NCI-H510A (cell line): Measurements from ENCODE around the gene GJC3.
"Not testable (repeated sequence)": the region's sequence is repeated elsewhere in the genome, so short reads cannot be mapped to it uniquely, and the experiment has no call there.

Experiments used
- DNase-seq: peaks from one replicate; lab custom pipeline; 2025; lab: John Stamatoyannopoulos, UW

Gene GJC3

DNA sequence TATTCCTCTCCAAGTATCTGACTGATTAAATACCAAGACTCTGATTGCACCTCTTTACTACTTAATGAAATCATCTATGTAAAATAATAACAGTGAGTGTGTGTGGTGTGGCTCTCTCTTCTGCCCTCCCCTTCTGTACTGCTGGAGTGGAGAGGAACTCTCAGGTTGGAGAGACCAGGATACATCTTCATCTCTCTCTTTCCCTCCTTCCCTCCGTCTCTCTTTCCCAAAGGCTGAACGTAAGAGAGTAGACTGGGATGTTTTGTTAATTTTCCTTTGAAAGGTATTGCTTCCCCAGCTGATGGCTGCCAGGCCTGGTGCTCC lies 272 bp upstream of the GJC3 start:
- no peak for DNase-seq

DNA sequence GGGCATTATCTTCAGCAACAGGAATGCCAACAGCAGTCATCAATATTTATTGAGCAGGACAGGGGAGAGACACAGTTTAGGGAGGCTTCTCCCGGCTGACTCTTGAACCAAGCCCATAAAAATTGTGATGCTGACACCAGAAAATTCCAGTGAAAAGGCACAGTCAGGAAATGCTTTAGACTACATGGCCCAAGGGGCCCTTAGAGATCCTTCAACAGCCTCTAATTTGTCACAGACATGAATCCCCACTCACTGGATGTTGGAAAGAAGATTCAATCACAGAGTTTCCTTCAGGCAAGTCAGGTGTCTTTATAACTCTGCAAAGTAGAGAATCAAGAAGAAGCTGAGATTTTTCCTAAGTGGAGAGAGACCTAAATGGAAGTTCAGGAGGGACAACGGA lies 1.2 kb downstream of the GJC3 start:
- no peak for DNase-seq

DNA sequence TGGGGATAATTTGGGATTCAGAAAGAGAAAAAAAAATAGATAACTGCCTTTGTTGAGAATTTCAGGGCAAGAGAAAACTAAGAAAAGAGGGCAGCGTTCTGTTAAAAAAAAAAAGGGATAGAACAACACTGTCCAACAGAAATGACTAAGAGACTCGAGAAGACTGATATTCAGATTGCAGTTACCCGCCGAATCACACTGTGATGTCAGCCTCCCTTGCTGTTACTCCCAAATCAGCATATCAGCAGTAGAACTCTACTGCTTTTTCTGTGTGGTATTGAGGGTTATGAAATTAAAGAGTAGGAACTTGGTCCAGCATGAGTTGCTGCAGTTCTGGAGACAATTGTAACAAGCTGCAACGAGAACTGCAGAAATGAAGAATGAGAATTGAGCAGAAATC lies 1.9 kb downstream of the GJC3 start:
- DNase-seq, result no peak

DNA sequence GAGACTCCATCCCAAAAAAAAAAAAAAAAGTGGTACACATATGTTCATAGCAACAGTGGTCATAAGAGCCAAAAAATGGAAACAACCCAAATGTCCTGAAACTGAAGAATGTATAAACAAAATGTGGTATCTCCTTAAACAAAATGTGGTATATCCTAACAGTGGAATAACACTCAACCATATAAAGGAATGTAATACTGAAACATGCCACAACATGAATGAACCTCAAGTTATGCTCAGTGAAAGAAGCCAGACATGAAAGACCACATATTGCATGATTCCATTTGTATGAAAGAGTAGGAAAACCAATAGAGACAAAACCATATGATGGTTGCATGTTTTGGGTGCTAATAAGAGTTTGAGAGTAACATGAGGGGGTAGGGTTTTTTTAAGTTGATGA lies 3.1 kb downstream of the GJC3 start:
- no peak for DNase-seq

DNA sequence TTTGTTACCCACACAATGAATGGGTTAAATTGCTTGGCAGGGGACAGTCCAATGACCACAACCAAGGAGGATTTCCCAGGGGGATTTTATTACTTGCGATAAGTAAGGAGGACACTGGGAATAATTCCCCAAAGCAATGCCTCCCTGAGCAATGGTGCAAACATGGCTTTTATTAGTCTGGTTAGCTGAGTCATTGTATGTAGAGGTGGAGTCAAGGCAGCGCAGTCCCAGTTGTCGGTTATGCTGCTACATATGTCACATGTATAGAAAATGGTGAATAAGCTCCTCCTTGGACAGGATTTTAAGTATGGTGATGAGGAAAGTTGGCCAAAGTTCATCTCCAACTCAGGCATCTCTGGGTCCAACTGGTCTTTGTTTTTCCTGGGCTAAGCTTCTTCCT lies 6.2 kb downstream of the GJC3 start:
- no peak for DNase-seq

DNA sequence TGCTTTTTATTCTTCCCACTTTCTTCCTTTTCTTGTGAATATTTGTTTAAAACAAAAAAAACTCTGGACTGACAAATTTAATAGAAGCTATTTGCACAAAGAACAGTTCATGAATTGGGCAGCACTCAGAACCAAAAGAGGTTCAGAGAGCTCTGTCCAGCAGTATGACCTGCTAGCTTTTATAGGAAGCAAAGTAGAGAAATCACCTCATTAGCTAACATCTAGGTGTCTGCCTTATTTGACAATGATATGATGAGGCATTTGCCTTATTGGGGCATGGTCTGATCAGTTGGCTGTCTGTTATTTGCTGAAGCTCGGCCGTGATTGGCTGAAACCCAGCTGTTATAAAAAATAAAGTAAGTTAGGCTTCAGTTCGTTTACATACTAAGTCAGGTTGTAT lies 9.3 kb downstream of the GJC3 start:
- no peak for DNase-seq

DNA sequence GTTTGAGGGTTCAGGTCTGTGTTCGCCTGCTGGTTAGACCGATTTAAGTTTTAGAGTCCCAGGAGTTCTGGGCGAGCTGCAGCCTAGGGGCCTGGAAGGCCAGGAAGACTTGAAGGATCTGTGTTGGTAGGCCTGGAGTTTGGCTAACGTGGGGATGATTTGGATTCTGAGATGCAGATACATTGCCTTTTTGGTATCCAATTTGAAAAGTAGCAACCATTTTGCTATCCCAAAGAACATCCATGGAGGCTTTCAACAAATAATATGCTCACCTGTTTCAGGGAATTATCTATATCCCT lies 9.7 kb downstream of the GJC3 start:
- no peak for DNase-seq

DNA sequence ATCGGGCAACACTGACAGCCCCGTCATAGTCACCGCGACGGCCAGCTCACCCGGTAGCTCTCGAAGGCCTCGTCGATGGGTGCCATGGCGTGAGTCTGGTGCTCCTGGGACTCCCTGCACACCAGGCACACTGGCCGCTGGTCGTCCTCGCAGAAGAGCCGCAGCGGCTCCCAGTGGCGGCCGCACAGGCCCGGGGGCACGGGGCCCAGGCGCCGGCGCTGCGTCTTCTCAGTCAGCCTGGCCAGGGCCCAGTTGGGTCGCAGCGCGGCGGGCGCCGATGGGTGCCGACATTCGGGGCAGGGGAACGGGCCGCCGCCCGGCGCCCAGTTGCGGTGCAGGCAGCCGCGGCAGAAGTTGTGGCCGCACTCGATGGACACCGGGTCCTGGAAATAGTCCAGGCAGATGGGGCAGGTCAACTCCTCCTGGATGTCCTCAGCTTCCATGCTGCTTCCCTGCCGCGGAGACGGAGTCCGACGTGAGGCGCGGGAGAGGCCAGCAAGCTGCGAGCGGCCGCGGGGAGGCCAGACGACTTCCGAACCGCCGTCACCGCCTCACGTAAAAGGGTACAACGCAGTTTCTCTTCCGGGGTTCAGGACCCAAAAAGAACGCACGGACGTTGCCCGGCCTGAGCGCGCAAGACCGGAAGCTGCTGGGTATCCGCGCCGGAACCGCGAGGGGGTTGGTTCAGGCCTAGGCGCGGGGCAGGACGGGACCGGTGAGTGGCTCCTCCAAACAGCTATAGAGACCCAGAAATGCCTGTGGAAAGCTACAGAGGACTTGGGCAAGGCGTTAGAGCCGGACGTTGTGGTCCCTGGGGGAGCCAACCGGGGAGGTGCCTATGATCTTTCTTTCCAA lies 10.2 kb downstream of the GJC3 start, which contains the start of gene TRIM4:
TRIM4 (minus strand) TSS at position 572 of the 855 bp plus-strand sequence; CDS start at position 443, 129 bp downstream.
- peak; percentile 56 for DNase-seq

DNA sequence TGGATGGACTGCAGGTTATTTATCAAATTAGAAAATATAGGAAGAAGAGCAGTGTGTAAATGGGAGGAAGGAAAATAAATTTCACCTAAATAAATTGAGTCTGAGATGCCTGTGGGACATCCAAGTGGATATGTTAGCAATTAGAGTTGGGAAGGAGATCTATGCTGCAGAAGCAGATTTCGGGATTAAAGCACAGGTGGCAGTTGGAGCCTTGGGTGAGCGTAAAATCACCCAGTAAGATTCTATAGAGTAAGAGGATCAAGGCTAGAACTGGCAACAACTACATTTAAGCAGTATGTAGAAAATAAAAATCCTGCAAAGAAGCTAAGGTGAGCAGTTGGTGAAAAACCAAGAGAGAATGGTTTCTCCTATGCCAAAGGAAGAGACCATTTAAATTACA lies 18.4 kb downstream of the GJC3 start:
- DNase-seq, result no peak

DNA sequence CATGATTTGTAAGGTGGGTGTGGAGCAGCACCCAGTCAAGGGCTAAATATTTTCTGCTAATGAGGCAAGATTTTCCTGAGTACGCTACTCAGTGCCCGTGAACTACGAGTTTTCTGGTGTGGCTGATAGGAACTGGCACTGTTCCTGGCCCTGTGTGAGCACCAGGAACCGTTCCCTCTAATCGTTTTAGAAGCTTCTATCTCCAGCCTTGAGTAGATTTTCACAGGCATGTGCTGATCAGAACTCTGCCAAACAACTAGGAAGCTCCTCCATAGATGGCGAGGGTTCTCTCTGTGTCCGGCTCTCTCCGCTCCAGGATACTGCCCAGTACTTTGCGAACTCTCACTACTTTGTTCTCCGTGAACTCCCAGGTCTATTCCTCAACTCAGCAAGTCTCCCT lies 27.8 kb downstream of the GJC3 start:
- DNase-seq, result no peak

DNA sequence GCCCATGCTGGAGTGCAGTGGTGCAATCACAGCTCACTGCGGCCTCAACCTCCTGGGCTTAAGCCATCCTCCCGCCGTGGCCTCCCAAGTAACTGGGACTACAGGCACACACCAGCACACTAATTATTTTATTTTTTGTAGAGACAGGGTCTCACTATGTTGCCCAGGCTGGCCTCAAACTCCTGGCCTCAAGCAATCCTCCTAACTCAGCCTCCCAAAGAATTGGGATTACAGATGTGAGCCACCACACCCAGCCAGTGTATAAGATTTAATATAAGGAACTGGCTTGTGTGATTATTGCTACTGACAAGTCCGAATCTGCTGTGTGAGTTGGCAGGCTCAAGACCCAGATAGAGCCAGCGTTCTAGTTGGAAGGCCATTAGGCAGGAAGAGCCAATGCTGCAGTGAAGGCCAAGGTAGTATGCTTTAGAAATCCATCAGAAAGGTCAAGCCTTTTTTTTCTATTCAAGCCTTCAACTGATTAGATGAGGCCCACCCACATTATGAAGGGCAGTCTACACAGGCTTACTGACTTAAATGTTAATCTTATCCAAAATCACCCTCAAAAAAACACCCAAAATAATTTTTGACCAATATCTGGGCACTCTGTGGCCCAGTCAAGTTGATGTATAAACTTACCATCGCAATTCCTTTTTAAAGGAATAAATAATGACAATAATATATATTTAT lies 29.4 kb downstream of the GJC3 start:
- DNase-seq, result no peak

DNA sequence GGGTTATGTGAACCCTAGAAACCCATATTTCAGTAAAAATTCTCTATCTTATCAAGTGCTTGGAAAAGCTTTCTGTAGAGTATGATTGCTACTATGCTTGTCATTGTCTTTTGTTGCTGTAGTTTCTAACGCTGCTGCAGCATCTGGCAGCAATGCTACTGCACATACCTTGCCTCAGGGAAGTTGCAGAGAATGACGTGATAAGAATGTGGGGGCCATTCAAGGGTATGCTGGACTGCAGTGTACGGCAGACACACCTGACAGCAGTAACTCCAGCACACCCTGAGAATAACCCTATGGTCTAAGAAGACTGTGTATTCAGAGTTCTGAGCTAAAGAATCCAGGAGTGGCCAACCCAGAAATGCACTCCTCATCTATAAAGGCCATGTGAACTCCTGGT lies 30.6 kb downstream of the GJC3 start:
- DNase-seq, result no peak

DNA sequence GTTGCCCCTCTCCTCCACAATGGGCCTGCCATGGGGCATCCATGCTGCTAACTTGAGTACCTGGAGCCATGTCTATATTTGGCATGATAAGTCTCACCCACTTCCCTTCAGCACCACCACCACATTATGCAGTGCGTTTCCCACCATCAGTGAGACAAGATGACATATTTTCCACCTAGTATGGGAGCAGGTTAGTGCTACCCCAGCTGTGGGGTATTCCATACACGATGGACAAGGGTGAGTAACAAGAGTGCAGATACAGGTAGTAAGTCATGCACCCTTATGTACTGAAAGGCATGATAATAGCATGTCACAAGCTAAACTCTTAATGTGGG lies 31.4 kb downstream of the GJC3 start:
- DNase-seq, result no peak

DNA sequence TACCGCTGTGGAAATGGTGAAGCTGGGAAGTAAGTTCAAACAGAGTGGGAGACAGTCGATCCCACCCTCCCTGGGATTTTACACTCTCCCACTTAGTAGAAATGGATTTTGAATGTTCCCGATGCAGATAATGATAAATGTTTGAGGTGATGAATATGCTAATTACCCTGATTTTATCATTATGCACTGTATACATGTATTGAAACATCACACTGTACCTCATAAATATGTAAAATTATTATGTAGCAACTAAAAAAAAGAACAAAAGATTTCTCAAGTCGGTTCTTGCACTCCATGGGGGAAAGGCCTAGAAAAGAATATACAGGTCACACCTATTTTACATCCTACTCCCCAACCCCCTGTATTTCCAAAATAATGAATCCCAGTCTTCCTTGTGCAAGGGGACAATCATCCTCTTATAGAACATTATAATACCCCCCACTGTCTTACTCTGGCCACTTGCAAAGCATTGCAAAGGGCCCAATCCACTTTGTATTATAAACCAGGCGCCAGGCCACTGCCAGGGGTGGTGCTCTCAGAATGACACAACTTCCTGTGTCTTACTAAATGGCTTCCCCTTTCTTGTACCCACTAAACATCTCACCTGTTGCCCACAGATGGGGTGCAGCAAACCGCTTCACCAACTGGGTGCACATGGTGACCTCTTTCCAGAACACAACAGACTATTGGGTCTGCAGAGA lies 31.9 kb downstream of the GJC3 start:
- DNase-seq, result no peak

DNA sequence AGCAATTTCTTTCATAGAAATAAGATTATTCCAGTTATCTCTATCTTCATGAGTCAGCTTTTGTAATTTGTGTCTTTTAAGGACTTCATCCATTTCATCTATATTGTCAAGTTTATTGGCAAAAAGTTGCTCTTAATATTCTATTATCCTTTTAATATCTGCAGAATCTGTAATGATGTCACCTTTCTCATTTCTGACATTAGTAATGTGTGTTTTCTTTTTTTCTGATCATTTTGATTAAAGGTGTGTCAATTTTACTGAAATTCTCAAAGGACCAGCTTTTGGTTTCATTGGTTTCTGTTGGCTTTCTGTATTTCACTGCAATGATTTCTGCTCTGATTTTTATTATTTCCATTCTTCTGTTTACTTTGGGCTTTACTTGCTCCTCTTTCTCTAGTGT lies 34.7 kb downstream of the GJC3 start:
- DNase-seq, result no peak

DNA sequence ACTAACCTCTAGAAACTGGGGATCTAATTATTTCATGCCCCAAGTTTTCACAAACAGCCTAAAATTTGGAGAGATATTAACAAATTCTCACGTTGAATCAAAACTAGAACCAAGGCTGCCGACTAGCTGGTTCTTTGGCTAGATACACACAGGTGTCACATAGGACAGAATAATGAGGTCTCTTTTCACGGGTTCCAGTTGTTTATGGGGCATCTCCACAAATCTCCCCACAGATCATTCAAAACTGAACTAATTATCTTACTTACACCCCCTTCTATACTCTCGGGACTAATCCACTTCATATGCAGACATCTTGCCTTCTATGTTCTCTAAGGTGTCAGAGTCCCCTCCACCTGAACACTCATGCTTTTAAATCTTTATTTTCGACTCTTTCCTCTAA lies 36.1 kb downstream of the GJC3 start:
- no peak for DNase-seq

DNA sequence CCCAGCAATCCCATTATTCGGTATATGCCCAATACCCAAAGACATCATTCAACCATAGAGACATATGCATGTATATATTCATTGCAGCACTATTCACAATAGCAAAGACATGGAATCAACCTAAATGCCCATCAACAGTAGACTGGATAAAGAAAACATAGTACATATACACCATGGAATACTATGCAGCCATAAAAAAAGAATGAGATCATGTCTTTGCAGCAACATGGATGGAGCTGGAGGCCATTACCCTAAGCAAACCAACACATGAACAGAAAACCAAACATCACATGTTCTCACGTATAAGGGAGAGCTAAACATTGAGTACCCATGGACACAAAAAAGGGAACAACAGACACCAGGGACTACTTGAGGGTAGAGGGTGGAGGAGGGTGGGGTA lies 39.1 kb downstream of the GJC3 start:
- not testable (repeated sequence) for DNase-seq

DNA sequence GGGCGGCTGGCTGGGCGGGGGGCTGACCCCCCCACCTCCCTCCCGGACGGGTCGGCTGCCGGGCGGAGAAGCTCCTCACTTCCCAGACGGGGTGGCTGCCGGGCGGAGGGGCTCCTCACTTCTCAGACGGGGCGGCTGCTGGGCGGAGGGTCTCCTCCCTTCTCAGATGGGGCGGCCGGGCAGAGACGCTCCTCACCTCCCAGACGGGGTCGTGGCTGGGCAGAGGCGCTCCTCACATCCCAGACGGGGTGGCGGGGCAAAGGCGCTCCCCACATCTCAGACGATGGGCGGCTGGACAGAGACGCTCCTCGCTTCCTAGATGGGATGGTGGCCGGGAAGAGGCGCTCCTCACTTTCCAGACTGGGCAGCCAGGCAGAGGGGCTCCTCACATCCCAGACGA lies 41.1 kb downstream of the GJC3 start:
- not testable (repeated sequence) for DNase-seq

DNA sequence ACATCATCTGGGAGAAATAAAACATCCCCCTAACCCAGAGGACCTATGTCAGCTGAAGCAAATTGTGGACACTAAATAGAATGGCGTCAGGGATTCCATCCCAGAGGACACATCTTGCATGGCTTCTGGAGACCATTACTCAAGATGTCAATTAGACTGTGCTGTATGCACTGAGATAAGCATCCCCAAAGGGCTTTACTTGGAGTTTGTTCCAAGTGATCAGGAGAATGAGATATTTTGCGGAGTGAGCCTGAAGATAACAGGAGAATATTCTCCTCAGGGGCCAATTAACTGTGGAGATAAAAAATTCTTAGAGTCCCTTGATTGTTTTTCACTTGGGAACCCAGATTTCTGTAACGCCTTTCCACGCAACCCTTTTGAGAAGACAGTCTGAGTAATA lies 48.0 kb downstream of the GJC3 start:
- DNase-seq, result no peak

DNA sequence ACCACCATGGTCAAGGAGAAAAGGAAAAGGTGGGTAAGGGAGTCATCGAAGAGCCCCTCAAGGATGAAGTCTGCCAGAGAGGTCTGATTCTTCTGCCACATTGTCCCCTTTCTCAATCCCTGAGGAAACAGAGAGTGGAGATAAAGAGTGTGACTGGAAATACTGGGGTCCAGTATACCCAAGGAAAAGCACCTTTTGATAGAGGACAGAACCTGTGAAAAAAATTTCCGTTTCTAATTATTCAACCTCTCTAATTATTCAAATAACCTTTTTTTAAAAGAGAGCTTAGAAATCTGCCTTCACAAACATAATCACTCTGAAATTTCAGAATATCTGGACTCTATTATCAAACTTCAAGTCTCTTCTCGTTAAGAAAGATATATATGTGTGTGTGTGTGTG lies 52.5 kb downstream of the GJC3 start, which contains the start of gene OR2AE1:
OR2AE1 (minus strand) TSS at position 101 of the 400 bp plus-strand sequence; CDS start at position 101, 0 bp downstream.
- no peak for DNase-seq

DNA sequence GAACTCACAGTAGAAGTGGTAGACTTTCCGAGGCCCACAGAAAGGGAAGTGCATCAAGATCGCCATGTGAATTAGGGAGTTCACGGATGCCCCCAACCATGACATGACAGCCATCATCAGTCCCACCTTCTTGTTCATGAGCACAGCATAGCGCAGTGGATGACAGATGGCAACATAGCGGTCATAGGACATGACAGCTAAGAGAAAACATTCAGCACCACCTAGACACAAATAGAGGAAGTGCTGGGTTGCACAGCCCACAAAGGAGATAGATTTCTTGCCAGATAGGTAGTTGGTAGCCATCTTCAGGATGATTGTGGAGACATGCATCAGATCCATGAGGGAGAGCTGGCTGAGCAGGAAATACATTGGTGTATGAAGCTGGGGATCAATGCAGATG lies 52.9 kb downstream of the GJC3 start:
- DNase-seq, result no peak
